Measurements from ENCODE around the gene AKR7A2. TPM values are rescaled to one million over a fixed set of nuclear protein-coding genes. Genes with fewer than 3 reads are reported as not detected.

Gene AKR7A2
- polyA plus RNA-seq, 1 donor: 76.2 TPM

- DNase-seq: no peak
Observed at GRCh38 chr1:19344831-19345230, 32.9 kb upstream of the AKR7A2 start.

DNA sequence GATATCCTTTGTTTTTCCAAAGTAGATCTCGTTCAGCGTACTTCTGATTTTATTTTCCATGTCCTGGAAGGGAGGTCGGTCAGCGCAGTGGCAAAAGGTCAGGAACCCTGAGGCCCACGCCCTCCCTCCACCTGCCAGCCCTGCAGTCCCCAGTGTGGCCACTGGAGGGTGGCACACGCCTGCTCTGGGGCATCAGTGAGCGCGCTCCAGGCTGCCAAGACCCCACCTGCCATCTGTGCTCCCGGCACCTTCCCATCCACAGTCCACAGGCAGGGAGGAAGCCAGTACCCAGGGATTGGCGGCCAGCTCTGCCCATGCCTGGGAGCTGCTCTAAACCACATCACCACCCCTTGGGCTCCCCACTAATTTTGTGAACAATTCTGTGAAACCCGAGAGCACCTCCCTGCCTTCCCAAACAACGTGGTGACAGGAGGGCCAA lies 32.4 kb upstream of the AKR7A2 start:
- no peak for DNase-seq

DNA sequence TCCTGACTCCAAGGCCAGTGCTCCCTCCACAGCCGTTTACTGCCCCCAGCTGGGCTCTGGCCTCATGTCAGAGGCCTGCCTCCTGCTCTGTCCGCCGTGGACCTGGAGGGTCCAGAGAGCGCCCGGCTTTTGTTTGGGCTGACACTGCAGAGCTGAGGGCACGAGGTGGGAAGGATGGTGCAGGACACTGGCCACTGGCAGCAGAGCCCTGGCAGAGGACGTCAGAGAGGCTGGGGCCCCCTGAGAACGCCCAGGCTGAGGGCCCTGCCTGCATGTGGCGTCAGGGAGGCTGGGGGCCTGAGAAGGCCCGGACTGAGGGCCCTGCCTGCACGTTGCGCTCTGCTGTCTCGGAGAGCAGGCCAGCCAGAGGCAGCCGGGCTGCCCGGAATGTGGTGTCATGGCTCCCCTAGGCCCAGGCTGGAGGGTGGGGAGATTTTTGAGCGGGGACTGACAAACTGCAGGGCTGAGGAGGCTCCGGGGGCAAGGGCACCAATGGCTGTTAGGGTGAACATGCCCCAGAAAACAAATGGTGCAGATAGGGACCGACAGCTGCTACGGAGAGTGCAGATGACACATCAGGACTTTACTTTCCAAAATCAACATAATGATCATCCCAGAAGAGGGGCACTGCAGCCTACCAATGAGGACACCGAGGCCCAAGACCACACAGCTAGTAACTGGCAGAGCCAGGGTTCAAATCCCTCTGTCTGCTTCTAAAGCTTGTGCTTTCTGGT lies 31.8 kb upstream of the AKR7A2 start:
- no peak for DNase-seq

DNA sequence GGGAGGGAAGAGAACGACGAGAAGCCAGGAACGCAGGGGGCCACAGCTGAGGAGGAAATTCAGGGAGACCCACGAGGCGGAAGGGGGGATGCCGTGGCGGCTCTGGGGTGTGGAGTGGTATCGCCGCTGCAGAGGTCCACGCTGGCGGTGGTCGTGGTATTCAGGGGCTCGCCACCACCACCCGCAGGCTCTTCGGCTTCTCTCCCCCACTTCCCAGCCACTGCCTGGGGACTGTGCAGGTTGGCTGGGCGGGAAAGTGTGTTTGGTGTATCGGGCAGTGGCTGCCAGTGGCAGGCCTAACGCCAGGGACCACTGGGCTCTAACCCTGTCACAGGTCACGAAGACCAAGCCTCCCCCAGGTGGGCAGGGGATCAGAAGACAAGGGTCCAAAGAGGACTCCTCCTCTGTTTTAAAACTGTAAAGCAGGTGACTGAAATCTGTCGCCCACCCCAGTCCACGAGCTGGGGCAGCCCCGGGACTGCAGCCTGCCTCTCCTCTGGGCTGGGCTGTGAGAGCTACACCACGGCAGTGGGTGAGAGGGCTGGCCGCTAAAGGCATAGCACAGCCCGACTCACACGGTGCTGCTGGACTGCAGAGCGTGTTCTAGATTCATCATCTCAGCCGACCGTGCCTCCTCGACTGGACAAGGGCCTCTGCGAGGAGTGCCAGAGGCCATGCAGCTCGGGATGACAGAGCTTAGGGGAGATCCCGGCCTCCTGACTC lies 31.1 kb upstream of the AKR7A2 start:
- DNase-seq: no peak

DNA sequence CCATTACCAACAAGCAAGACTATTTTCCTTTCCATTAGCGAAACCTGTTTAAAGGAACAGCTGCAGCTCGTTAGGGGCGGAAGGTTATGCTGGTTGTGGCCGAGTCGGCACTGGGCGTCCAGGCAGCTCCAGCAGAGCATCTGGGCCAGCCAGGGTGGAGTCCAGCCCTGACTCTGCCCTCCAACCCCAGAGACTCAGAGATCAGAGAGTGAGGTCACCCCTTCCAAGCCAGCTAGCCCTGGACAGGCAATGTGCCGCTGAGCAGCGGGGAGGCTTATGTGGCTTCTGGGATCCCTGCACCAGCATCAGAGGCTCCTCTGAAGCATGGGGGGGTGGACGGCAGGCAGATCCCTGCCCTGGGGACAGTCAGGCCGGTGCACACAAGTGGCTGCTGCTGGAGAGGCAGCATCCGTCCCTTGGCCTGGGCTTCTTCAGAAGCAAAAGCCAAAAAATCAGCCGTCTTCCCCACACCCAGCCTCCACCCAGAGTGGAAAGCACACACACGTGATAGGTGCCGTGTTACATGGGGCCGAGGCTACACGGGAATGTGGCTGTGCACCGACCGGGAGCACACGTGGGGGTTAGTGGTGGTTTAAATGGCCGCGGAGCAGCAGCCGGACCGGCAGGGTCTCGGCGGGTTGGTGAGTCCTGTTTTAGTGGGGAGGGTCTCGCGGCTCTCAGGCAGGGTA lies 30.3 kb upstream of the AKR7A2 start:
- no peak for DNase-seq

GRCh38 chr1:19341201-19342061 lies 29.5 kb upstream of the AKR7A2 start:
- DNase-seq: peak; percentile 64

GRCh38 chr1:19340387-19340937 lies 28.5 kb upstream of the AKR7A2 start:
- DNase-seq: no peak

DNA sequence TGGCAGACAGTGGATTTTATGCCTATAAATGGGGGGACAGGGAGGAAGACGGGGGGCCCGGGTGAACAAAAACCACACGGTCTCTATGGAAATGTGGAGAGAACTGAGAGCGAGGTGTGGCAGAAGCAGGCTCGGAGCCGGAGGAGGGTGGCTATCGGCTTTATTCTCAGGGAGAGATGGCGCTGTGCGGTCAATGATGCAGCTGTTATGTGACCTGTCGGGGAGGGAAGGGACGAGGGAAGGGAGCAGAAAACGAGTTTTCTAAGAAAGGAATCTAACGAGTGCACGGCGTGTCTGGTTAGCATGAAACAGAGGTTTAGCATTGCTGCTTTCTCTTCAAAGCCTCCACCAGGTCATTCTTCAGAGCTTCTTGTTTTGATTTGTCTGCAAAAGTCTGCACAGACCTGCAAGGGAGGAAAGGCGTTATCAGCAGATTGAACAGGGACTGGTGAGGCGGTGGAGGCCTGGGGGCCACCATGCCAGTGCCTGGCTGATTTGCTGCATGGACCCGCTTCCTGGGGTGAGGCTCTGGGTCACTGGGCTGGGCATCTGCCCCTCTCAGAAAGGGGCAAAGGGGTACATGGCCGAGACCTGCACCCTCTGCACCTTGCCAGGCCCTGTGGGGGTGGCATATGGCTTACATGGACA lies 27.4 kb upstream of the AKR7A2 start:
- DNase-seq: no peak

DNA sequence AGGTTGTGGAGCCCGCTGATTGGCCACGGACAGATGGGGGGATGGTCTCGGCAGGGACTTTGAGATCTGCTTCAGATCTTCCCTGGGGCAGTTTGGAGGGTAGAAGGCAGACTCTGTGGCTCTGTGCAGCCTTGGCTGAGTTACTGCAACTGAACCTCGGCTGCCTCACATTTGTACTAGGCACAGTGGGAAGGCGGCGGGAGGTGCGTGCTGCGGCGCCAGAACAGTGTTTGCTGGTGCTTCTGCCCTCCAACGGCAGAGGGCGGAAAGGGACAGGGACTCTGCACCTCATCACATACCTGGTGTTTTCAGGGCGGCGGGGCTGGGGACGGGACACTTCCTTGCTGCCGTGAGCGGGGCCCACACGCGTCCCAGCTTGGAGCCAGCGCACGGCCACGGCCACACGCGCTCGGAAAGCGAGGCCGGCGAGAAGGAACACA lies 26.4 kb upstream of the AKR7A2 start:
- DNase-seq: peak; percentile 34

DNA sequence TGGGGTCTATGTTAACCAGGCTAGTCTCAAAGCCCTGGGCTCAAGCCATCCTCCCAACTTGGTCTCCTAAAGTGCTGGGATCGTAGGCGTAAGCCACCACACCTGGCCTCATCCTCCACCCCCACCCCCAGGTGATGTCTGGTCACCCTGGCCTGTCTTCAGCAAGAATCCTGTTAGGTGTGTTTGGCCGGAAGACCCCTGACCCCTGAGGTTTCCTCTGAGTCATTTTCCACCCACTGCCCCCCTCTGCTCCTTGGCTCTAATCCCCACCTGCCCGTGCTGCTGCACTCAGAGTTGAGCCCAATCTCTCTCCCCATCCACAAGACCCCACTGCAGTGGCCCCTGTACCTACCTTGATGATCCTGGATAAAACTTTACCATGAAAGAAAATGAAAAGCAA lies 25.3 kb upstream of the AKR7A2 start:
- DNase-seq: no peak

DNA sequence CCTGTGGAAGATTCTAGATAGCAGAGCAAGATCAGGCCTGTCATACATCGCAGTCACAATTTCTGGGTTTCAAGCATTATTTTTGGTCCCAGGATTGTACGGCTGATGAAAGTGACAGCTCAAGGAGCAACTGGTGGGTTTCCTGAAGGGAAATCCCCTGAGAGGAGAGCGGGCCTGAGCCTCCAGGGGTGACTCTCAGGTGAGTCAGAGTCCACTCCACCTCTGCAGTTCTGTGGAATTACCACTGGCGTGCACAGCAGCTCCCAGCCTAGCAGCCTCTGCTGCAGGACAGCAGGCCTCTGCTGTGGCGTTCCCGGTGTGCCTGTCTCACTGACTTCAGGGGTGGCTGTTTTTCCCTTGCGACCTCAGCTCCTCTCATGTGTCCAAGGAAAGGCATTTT lies 24.6 kb upstream of the AKR7A2 start:
- no peak for DNase-seq

GRCh38 chr1:19333587-19334354 lies 21.8 kb upstream of the AKR7A2 start:
- DNase-seq: no peak

DNA sequence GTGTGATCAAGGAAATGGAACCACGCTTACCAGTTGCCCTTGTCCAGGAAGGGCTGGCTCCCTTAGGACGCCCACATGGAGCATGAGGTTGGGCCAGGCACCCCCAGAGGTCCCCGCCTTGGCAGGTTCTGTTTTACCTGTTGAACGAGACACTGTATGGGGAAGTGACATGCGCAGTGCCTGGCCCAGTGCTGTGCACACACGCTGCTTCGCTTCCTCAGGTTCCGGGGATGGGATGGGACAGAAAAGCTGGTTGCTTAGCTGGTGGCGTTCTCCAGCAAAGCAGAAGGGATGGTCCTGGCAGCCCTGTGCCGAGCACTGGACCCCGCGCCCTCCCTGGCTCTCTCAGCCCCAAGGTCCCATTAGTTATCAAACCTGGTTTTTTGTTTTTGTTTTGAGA lies 20.9 kb upstream of the AKR7A2 start:
- no peak for DNase-seq

DNA sequence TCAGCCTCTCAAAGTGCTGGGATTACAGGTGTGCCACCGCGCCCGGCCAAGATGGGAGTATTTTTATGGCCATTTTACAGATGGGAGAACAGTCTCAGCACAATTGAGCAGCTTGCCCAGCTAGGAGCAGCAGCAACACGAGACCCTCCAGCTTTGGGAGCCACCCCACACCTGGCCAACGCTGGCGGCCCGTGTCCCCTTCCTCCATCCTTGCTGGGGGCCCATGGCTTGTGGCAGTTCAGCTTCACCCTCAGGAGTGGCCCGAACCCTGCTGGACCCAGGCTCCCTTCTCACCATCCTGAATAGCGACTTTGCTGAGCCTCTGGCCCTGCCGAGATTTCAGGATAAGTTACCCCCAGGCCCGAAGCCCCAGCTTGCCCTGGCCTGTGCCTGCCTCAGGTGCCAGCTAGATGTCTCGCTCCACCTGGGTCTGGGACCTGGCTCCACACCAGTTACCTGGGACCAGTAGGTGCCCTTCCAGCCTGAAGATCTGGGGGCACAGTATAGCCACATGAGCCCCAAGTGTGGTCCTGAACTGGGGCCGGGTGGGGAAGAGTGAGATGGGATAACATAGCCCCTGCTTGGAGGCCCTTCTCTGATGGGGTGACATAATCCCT lies 19.4 kb upstream of the AKR7A2 start:
- no peak for DNase-seq

DNA sequence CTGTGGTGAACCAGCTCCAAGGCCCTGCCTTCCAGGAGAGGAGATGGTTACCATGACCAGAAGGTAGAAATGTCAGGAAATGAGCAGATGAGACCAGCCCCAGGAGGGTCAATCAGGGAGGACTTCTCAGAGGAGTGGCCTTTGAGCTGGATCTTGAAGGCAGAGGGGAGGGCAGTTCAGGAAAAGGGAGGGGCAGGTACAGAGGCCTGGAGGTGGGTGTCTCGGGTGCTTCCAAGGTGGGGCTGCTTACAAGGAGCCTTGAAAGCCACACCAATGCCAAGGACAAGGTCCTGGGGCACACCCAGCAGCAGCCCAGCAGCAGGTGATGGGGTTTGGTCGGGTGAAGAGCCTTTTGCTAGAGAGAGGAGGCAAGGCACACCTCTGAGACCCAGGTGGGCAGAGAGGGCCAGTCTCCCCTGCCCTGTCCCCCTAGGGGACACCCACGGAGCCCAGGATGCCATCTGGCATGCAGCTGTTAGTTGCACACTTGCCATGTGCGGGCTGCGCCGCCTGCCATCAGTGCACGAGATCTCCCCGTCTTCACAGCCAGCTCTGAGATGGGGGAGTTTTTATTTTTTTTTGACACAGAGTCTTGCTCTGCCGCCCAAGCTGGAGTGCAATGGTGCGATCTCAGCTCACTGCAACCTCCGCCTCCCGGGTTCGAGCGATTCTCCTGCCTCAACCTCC lies 18.6 kb upstream of the AKR7A2 start:
- no peak for DNase-seq

DNA sequence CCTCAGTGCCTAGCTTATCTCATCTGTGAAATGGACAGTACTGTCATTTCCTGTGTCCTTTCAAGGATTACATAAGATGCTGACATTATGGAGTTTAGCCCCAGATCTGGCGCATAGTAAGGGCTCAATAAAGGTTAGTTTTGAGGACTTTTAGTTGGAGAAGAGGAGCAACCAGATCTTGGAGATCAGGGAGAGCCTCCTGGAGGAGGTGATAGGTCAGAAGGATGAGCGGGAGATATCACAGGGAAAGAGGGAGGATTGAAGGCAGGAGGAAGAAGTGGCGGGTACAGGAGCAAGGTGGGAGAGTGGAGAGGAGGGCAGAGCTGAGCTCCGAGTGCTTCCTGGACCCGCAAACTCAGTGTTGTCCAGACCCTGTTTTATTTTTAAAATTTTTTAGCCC lies 17.7 kb upstream of the AKR7A2 start:
- DNase-seq: no peak

GRCh38 chr1:19329188-19329587 lies 17.2 kb upstream of the AKR7A2 start:
- DNase-seq: no peak

DNA sequence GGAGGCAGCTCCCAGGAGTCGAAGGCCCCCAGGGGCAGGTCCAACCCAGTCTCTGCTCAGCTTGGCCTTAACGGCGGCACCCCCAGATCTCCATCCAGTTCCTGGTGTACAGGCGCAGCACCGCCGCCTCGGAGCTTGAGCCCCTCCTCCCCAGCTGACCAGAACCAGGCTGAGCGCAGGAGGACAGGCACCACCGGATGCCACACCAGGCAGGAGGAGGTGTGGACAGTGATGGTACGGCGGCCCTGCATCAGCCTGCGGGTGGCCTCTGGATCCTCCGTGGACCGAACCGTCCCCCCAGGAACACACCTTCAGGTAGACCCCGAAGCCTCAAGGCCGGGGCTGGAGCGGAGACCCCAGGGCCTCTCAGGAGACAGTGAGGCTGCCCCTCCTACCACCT lies 16.5 kb upstream of the AKR7A2 start:
- no peak for DNase-seq

DNA sequence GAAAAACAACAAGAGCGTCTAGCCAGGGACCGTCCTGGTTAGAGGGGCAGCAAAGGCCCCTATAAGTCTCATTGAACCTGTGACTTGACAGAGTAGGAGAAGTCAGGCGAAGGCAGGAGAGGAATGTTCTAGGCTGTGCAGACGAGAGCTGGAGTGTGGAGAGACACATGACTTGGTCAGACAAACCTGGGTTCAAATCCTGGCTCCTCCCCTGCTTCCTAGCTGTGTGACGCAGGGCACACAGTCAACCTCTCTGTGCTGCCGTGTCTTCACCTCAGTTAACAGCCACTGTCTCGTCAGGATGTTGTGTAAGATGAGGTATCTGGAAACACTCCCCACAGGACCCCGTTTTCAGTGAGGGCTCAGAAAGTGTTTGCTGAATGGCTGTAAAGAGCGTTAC lies 15.8 kb upstream of the AKR7A2 start:
- DNase-seq: no peak

Measured in left kidney (tissue), 2 donors.